Measurements from ENCODE around the gene CYP26B1. TPM values are rescaled to one million over a fixed set of nuclear protein-coding genes. Genes with fewer than 3 reads are reported as not detected.

The CYP26B1 gene
- total RNA-seq, 4 donors from 2014 or later = 1.5 to 5.2 (median 2.4) TPM; not detected in 1

DNA sequence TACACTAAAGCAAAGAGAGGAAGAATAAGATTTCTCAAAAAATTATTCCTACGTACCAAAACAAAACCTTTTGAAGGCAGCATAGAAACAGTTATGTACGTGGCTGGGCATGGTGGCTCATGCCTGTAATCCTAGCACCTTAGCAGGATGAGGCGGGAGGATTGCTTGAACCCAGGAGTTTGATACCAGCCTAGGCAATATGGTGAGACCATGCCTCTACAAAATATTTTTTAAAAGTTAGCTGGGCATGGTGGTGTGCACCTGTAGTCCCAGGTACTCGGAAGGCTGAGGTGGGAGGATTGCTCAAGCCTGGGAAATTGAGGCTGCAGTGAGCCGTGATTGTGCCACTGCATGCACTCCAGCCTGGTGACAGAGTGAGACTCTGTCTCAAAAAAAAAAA, 14.9 kb upstream of the CYP26B1 start:
- no peak for DNase-seq
- TF ChIP-seq, protein P1, sequence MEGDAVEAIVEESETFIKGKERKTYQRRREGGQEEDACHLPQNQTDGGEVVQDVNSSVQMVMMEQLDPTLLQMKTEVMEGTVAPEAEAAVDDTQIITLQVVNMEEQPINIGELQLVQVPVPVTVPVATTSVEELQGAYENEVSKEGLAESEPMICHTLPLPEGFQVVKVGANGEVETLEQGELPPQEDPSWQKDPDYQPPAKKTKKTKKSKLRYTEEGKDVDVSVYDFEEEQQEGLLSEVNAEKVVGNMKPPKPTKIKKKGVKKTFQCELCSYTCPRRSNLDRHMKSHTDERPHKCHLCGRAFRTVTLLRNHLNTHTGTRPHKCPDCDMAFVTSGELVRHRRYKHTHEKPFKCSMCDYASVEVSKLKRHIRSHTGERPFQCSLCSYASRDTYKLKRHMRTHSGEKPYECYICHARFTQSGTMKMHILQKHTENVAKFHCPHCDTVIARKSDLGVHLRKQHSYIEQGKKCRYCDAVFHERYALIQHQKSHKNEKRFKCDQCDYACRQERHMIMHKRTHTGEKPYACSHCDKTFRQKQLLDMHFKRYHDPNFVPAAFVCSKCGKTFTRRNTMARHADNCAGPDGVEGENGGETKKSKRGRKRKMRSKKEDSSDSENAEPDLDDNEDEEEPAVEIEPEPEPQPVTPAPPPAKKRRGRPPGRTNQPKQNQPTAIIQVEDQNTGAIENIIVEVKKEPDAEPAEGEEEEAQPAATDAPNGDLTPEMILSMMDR (IDR thresholded peaks at IDR 0.05) = no peak
- TF ChIP-seq POLR2AphosphoS5 (IDR thresholded peaks at IDR 0.05) (no peak), EP300 (IDR thresholded peaks at IDR 0.05; ENCODE audit: low read depth) (no peak), POLR2A (IDR thresholded peaks at IDR 0.05) (no peak)
- Histone ChIP-seq H3K4me3 (no peak overlapping the region), H3K27ac (no peak overlapping the region), H3K9me3 (no peaks in the 10 kb centered on the region), H3K27me3 (no peaks in the 10 kb centered on the region), H3K4me1 (no peaks in the 10 kb centered on the region), H3K36me3 (no peaks in the 10 kb centered on the region)
- 87 to 92% methylated on average over 4 to 5 of the region's 5 CpGs for WGBS, 2 donors (ENCODE audit: low coverage in 1 of 2)
- intact Hi-C loops (cut with DNase I; ENCODE audit: low total_unique reads) (no loop called here), in situ Hi-C loops (cut with MboI; ENCODE audit: low pct_ligation_motif_present in 1 of 4, low pct_unique_long_range_greater_than_20kb in 1 of 4, low sequenced_read_pairs in 3 of 4) (loop anchor here in 2 of 4 donors (25.0 kb wide), 2 partner anchors 425 to 625 kb away; no protein-coding TSS in a partner anchor)

DNA sequence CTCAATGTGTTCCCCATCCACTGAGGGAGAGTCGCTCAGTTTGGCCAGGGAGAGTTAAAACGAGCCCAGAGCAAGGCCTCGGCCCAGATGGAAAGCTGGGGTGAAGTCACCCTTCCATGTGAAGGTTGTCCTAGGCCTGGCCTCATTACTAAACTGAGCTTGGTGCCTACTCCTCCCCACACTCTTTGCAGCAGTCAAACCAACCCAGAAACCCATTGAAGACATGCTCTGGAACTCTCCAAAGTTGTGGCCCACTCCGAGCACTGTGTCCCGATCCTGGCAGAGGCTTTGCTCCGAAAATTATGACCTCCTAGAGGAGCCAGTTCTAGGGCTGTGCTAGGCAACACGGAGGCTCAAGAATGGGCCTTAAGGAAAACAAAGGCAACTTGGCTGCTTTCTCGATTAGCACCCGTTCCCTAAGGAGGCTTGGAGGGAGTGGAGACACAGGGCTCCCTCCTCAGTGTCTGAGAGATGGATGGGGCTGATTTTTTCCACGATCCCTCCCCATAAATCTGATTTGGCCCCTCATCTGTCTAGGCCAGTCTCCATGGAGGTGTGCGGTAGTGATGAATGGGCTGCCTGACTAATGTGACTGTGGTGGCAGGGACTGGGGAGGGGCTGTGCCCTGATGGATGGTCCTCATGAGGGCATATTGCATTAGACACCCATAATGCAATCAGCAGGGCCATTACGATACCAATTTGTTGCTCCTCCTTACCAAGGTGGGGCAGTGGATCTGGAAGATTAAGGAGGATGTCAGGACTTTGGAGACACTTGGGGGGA, 11.7 kb upstream of the CYP26B1 start:
- no peak for TF ChIP-seq POLR2A (IDR thresholded peaks at IDR 0.05)
- no peak for TF ChIP-seq POLR2AphosphoS5 (IDR thresholded peaks at IDR 0.05)
- no peak for TF ChIP-seq EP300 (IDR thresholded peaks at IDR 0.05; ENCODE audit: low read depth)
- TF ChIP-seq, protein P1 (IDR thresholded peaks at IDR 0.05) = no peak
- in situ Hi-C loops (cut with MboI; ENCODE audit: low pct_ligation_motif_present in 1 of 4, low pct_unique_long_range_greater_than_20kb in 1 of 4, low sequenced_read_pairs in 3 of 4) (loop anchor here (10.0 to 25.0 kb wide), 6 partner anchors 235 to 625 kb away; no protein-coding TSS in a partner anchor), intact Hi-C loops (cut with DNase I; ENCODE audit: low total_unique reads) (loop anchor here (10.0 kb wide), 1 partner anchor 355 kb away; no protein-coding TSS in a partner anchor)
- Histone ChIP-seq H3K4me3 (no peak overlapping the region), H3K27ac (no peak overlapping the region), H3K4me1 (no peaks in the 10 kb centered on the region), H3K9me3 (no peaks in the 10 kb centered on the region), H3K27me3 (peaks cover 8% of the 10 kb centered on the region), H3K36me3 (no peaks in the 10 kb centered on the region)
- no peak for DNase-seq
- 91% methylated on average over 12 of the region's 12 CpGs; no CpG with 5 or more reads in 1 of the 2 donors for WGBS, 2 donors (ENCODE audit: low coverage in 1 of 2)

DNA sequence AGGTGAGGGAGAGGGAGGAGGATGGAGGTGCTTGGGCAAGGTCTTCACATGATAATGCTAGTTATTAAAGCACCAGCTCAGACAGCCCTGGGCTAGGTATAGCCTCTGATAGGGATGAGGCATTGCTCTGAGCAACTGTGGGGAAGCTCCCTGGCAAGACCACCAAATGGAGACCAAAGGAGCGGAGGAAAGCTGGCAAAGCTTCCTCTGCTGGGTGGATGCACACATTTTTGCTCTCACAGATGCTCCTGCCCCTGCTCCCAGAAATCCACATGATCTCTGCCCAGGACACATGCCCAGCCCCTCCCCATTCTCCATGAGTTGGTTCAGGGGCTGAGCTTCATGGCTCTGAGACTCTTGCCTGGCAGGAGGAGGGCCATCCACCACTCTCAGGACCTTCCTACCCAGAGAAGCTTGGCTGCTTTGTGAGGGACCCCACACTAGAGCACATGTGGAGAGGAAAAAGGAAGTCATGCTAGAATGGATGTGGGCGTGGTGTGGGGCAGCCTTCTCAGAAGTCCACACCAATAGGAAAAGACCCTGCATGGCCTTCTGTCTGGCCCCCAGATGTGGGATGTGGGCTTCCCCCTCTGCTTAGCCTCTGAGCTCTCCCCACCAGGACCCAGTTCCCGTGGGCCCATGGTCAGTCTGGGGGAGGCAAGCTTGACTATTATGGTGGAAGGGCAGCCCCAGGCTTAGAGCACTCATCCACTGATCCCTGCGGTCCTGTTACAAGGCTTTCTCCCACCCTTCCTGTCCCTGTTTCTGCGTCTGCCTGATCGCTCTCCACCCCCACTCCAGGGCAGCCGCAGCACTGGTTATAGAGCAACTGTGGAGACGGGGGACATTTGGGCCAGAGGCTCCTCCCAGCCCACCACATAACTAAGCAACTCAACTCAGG, 10.5 kb upstream of the CYP26B1 start:
- no peaks in the 10 kb centered on the region for H3K36me3 ChIP-seq
- H3K4me1 ChIP-seq = no peaks in the 10 kb centered on the region
- 87% methylated on average over 8 of the region's 8 CpGs; no CpG with 5 or more reads in 1 of the 2 donors for WGBS, 2 donors (ENCODE audit: low coverage in 1 of 2)
- TF ChIP-seq POLR2A (IDR thresholded peaks at IDR 0.05) (no peak), EP300 (IDR thresholded peaks at IDR 0.05; ENCODE audit: low read depth) (no peak), POLR2AphosphoS5 (IDR thresholded peaks at IDR 0.05) (no peak)
- TF ChIP-seq, protein P1 (IDR thresholded peaks at IDR 0.05) = no peak
- intact Hi-C loops (cut with DNase I; ENCODE audit: low total_unique reads) = loop anchor here (10.0 kb wide), 1 partner anchor 353 kb away; no protein-coding TSS in a partner anchor
- in situ Hi-C loops (cut with MboI; ENCODE audit: low pct_ligation_motif_present in 1 of 4, low pct_unique_long_range_greater_than_20kb in 1 of 4, low sequenced_read_pairs in 3 of 4) = loop anchor here (10.0 to 25.0 kb wide), 6 partner anchors 233 to 623 kb away; no protein-coding TSS in a partner anchor
- no peak for DNase-seq
- H3K27ac ChIP-seq = no peak overlapping the region
- H3K27me3 ChIP-seq = peaks cover 17% of the 10 kb centered on the region
- H3K9me3 ChIP-seq = no peaks in the 10 kb centered on the region
- no peak overlapping the region for H3K4me3 ChIP-seq

DNA sequence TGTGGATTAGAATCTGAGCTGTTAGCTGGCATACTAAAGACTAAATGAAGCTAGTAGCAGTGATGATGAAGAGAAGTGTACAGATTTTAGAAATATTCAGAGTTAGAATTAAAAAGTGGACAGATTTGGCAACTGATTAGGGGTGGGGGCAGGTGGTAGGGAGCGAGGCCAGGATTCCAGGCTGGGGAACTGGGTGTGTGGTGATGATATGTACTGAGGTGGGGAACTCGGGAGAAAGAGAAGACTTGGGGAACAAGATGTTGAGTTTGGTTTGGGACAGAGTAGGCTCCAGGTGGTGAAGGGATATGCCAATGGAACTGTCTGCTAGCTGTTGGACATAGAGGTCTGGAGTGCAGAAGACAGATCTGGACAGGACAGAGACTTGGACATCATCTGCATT, 9.2 kb upstream of the CYP26B1 start:
- 67 to 83% methylated on average over 1 to 2 of the region's 2 CpGs for WGBS, 2 donors (ENCODE audit: low coverage in 1 of 2)
- peaks cover 19% of the 10 kb centered on the region for H3K27me3 ChIP-seq
- DNase-seq = no peak
- no peak overlapping the region for H3K4me3 ChIP-seq
- in situ Hi-C loops (cut with MboI; ENCODE audit: low pct_ligation_motif_present in 1 of 4, low pct_unique_long_range_greater_than_20kb in 1 of 4, low sequenced_read_pairs in 3 of 4) = loop anchor here (10.0 to 25.0 kb wide), 6 partner anchors 232 to 622 kb away; no protein-coding TSS in a partner anchor
- no peaks in the 10 kb centered on the region for H3K9me3 ChIP-seq
- H3K36me3 ChIP-seq = no peaks in the 10 kb centered on the region
- H3K4me1 ChIP-seq = no peaks in the 10 kb centered on the region
- TF ChIP-seq EP300 (IDR thresholded peaks at IDR 0.05; ENCODE audit: low read depth) (no peak), POLR2A (IDR thresholded peaks at IDR 0.05) (no peak)
- no peak overlapping the region for H3K27ac ChIP-seq
- intact Hi-C loops (cut with DNase I; ENCODE audit: low total_unique reads) = loop anchor here (10.0 kb wide), 1 partner anchor 352 kb away; no protein-coding TSS in a partner anchor
